HG03196 (cell line): ENCODE measurements around the gene FHIT.

Experiments
- ATAC-seq: cut with Tn5 transposase; IDR thresholded peaks from one replicate; pipeline ENCODE4 v1.9.1; 2021; ENCODE audit not compliant: unreplicated experiment

Gene FHIT

GRCh38 chr3:60045686-60046085, 1205.6 kb downstream of the FHIT start:
- no peak for ATAC-seq

- ATAC-seq: no peak
Observed at GRCh38 chr3:60036803-60037202, 1214.4 kb downstream of the FHIT start.

GRCh38 chr3:60033901-60034453, 1217.3 kb downstream of the FHIT start:
- ATAC-seq: no peak

GRCh38 chr3:60030982-60031381, 1220.3 kb downstream of the FHIT start:
- ATAC-seq: no peak

GRCh38 chr3:60028233-60028632, 1223.0 kb downstream of the FHIT start:
- no peak for ATAC-seq

GRCh38 chr3:60027335-60027734, 1223.9 kb downstream of the FHIT start:
- ATAC-seq: no peak

- ATAC-seq: no peak
Observed at GRCh38 chr3:60025096-60026050, 1225.9 kb downstream of the FHIT start.

GRCh38 chr3:60024400-60024799, 1226.9 kb downstream of the FHIT start:
- ATAC-seq: no peak

- ATAC-seq: no peak
Observed at GRCh38 chr3:60023189-60023588, 1228.1 kb downstream of the FHIT start.

GRCh38 chr3:60017631-60018030, 1233.6 kb downstream of the FHIT start:
- no peak for ATAC-seq

GRCh38 chr3:60015032-60015705, 1236.1 kb downstream of the FHIT start:
- ATAC-seq: no peak

GRCh38 chr3:60013241-60013640, 1238.0 kb downstream of the FHIT start:
- no peak for ATAC-seq

GRCh38 chr3:60011218-60011617, 1240.0 kb downstream of the FHIT start:
- ATAC-seq: no peak

- no peak for ATAC-seq
Observed at GRCh38 chr3:60010781-60011180, 1240.5 kb downstream of the FHIT start.

GRCh38 chr3:60009931-60010478, 1241.2 kb downstream of the FHIT start:
- no peak for ATAC-seq

- no peak for ATAC-seq
Observed at GRCh38 chr3:60001369-60001768, 1249.9 kb downstream of the FHIT start.

- no peak for ATAC-seq
Observed at GRCh38 chr3:60000311-60001105, 1250.7 kb downstream of the FHIT start.

- ATAC-seq: no peak
Observed at GRCh38 chr3:59998058-59998457, 1253.2 kb downstream of the FHIT start.

GRCh38 chr3:59997583-59997982, 1253.7 kb downstream of the FHIT start:
- ATAC-seq: no peak

GRCh38 chr3:59996056-59996455, 1255.2 kb downstream of the FHIT start:
- ATAC-seq: no peak

GRCh38 chr3:59995563-59995962, 1255.7 kb downstream of the FHIT start:
- no peak for ATAC-seq
